ENCODE results near the gene MRTFB. TPM values are rescaled to one million over a fixed set of nuclear protein-coding genes. Genes with fewer than 3 reads are reported as not detected.
"Not testable (repeated sequence)": the region's sequence is repeated elsewhere in the genome, so short reads cannot be mapped to it uniquely, and the experiment has no call there.

MRTFB gene, protein sequence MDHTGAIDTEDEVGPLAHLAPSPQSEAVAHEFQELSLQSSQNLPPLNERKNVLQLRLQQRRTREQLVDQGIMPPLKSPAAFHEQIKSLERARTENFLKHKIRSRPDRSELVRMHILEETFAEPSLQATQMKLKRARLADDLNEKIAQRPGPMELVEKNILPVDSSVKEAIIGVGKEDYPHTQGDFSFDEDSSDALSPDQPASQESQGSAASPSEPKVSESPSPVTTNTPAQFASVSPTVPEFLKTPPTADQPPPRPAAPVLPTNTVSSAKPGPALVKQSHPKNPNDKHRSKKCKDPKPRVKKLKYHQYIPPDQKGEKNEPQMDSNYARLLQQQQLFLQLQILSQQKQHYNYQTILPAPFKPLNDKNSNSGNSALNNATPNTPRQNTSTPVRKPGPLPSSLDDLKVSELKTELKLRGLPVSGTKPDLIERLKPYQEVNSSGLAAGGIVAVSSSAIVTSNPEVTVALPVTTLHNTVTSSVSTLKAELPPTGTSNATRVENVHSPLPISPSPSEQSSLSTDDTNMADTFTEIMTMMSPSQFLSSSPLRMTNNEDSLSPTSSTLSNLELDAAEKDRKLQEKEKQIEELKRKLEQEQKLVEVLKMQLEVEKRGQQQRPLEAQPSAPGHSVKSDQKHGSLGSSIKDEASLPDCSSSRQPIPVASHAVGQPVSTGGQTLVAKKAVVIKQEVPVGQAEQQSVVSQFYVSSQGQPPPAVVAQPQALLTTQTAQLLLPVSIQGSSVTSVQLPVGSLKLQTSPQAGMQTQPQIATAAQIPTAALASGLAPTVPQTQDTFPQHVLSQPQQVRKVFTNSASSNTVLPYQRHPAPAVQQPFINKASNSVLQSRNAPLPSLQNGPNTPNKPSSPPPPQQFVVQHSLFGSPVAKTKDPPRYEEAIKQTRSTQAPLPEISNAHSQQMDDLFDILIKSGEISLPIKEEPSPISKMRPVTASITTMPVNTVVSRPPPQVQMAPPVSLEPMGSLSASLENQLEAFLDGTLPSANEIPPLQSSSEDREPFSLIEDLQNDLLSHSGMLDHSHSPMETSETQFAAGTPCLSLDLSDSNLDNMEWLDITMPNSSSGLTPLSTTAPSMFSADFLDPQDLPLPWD
- 1 to 10 TPM; 2.1 to 3.6 (median 3.6) TPM for polyA plus RNA-seq

DNA sequence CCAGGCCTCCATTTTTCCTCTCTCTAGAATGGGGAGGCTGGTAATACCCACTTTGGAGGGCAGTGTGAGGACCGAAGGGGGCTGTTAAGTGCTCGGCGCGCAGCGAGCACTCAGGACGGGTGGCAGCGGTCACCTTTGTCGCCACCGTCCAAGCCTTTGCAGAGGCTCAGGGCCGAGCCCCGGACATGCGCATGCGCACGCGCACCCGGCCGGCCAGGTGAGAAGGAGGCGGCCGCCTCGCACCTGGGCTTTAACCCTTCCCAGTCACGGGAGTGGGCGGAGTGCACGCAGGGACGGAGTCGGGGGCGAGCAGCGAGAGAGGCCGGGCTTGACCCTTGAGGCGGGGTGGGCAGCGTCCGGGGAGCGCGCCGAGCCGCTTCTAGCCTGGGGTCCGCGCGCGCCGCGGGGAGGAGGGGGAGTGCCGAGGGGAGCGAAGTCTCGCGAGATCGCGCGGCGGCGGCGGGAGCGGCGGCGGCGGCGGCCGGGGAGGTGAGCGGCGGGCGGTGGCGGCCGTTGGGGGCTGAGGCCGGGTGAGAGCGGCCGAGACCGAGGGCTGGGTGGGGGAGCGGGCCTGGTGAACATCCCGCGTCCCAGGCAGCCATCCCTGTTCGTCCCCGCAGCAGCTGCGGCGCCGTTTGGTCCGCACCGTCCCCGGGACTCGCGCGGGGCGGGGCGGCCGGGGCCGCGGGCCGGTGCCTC is at the start of gene MRTFB:
Gene MRTFB, plus strand, starts transcription at position 443 of the 699 bp plus-strand sequence. CDS start 69,288 bp downstream, outside the sequence.
- H3K36me3 Mint-ChIP-seq: no peaks in the 10 kb centered on the region
- no peaks in the 10 kb centered on the region for H3K9me3 Mint-ChIP-seq
- H3K4me1 Mint-ChIP-seq: peaks cover 11 to 16% of the 10 kb centered on the region in 2 donors
- peak within 1 kb of the TSS; percentile 86 to 88 (median 86) for H3K4me3 Mint-ChIP-seq
- H3K27ac Mint-ChIP-seq: peak within 1 kb of the TSS in 5 of 6 donors; percentile 43 to 81 (median 62)
- H3K27me3 Mint-ChIP-seq (ENCODE audit: low read depth in 3 of 3): peaks cover 2 to 3% (median 3%) of the 10 kb centered on the region in 3 donors
- DNase-seq: peak; percentile 76 to 83 (median 82)

DNA sequence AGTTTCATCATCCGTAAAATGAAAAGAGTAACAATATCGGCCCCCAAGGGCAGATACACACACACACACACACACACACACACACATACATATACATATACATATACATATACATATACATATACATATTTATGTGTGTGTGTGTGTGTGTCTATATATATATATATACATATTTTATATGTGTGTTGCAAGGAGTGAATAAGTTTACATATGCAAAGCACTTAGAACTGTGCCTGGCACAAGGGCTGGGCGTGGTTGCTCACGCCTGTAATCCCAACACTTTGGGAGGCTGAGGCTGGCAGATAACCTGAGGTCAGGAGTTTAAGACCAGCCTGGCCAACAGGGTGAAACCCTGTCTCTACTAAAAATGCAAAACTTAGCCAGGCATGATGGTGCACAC is 47.6 kb upstream of the MRTFB start:
- not testable (repeated sequence) for H3K27ac Mint-ChIP-seq; H3K9me3 Mint-ChIP-seq; H3K36me3 Mint-ChIP-seq; H3K4me3 Mint-ChIP-seq; H3K27me3 Mint-ChIP-seq (ENCODE audit: low read depth in 3 of 3); H3K4me1 Mint-ChIP-seq; DNase-seq

DNA sequence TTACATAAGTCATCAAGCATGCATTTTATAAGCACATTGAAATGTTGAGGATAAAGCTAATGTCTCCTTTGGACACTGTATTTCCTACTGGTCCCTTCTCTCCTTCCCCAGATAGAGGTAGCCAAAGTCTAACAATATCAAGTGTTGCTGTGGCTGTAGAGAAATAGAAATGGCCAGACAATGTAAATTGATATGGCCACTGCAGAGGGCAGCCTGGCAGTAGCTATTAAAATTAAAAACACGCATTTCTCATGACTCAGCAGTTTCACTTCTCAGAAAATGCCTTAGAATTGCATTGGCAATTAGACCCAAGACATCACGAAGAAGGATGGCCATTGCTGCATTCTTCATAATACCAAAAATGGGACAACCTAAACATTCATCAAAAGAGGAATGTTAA is 46.8 kb upstream of the MRTFB start:
- peaks cover 2 to 6% (median 3%) of the 10 kb centered on the region in 3 donors for H3K27me3 Mint-ChIP-seq (ENCODE audit: low read depth in 3 of 3)
- no peaks in the 10 kb centered on the region for H3K4me1 Mint-ChIP-seq
- H3K9me3 Mint-ChIP-seq: no peaks in the 10 kb centered on the region
- no peaks in the 10 kb centered on the region for H3K36me3 Mint-ChIP-seq
- DNase-seq: no peak
- no peak overlapping the region for H3K27ac Mint-ChIP-seq
- no peak overlapping the region for H3K4me3 Mint-ChIP-seq

DNA sequence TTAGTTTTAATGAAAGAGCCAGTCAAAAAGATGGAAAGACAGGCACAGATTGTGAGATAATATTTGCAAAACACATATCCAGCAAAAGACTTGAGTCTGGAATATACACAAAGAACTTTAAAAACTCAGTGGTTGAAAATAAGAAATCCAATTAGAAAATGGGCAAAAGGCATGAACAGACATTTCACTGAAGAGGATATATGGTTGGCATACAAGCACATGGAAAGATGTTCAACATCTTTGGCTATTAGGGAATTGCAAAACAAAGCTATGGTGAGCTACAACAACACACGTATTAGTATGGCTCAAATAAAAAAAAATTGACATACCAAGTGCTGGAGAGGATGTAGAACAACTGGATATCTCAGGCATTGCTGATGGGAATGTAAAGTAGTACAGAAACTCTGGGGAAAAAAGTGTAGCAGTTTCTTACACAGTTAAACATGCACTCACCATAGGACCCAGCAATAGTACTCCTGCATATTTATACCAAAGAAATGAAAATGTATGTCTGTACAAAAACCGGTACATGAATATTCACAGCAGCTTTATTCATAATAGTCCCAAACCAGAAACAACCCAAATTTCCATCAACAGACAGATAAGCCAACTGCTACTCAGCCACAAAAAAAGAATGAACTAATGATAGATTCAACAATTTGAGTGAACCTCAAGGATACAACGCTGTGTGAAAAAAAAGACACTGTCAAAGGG is 44.4 kb upstream of the MRTFB start:
- no peak for DNase-seq
- H3K4me3 Mint-ChIP-seq: no peak overlapping the region
- no peak overlapping the region for H3K27ac Mint-ChIP-seq
- no peaks in the 10 kb centered on the region for H3K36me3 Mint-ChIP-seq
- no peaks in the 10 kb centered on the region for H3K4me1 Mint-ChIP-seq
- H3K27me3 Mint-ChIP-seq (ENCODE audit: low read depth in 3 of 3): peaks cover 2 to 6% (median 3%) of the 10 kb centered on the region in 3 donors
- no peaks in the 10 kb centered on the region for H3K9me3 Mint-ChIP-seq

DNA sequence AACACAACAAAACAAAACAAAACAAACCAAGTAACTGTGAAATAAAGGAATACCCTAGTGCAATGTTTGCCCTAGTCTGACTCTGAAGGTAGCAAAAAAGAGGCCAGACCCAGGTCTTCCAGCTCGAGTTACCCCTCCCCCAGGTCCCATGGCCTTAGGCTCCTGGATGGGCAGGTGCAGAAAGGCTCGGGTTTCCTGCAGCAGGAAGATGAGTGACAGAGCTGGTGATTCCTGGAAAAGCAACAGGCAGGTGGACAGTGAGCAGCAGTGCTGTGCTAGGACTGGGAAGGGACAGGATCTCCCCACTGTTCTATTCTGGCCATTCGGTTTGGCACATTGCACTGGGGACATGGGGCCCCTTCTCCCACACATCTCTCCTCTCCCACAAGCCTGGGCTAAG is 42.9 kb upstream of the MRTFB start:
- Mint-ChIP-seq H3K9me3 (no peaks in the 10 kb centered on the region), H3K4me1 (no peaks in the 10 kb centered on the region), H3K36me3 (no peaks in the 10 kb centered on the region)

DNA sequence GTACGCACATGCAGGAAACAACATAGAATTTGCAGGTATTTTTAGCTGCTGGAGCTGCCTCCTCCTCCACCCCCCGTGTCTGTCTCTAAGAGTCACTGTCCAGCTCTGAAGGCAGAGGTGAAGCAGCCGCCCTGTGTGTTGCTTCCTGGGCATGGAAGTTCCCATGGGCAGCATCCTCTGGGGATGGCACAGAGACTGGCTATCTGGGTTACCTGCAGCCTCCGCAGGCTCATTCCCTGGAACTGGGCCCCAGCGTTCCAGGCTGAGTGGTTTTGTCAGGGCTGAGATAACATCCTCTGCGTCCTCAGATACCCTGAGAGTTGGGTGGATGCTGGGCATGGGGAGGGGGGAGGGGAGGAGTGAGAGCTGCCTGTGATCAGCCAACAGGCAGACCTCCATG is 41.5 kb upstream of the MRTFB start:
- H3K4me1 Mint-ChIP-seq: no peaks in the 10 kb centered on the region
- H3K27me3 Mint-ChIP-seq (ENCODE audit: low read depth in 3 of 3): peaks cover 2 to 6% (median 2%) of the 10 kb centered on the region in 3 donors
- no peak overlapping the region for H3K4me3 Mint-ChIP-seq
- H3K9me3 Mint-ChIP-seq: no peaks in the 10 kb centered on the region
- no peak overlapping the region for H3K27ac Mint-ChIP-seq
- H3K36me3 Mint-ChIP-seq: no peaks in the 10 kb centered on the region
- DNase-seq: no peak

More for the DNA sequence above, 42.9 kb upstream of the MRTFB start:
- no peak for DNase-seq
- Mint-ChIP-seq H3K27ac (no peak overlapping the region), H3K4me3 (no peak overlapping the region), H3K27me3 (ENCODE audit: low read depth in 3 of 3) (peaks cover 2 to 6% (median 3%) of the 10 kb centered on the region in 3 donors)

DNA sequence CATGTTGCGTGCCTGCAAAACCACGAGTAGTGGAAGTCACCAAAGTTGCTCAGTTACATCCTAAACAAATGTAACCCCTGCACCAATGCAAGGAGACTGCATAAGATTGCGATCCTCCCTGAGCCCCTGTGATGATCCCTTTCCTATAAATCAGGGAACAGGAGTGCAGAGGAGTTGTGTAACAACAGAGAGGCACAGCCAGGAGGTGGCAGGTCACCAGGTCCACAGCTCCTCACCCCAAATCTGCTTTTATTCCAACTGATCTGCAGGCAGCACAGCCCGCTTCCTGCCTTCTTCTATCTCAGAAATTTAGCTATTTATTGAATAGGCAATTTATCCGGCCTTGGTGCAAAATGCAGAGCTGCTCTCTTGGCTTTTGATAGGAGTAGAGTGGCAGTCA is 36.0 kb upstream of the MRTFB start:
- H3K9me3 Mint-ChIP-seq: no peaks in the 10 kb centered on the region
- H3K27ac Mint-ChIP-seq: no peak overlapping the region
- DNase-seq: no peak
- no peaks in the 10 kb centered on the region for H3K36me3 Mint-ChIP-seq
- no peaks in the 10 kb centered on the region for H3K4me1 Mint-ChIP-seq
- H3K4me3 Mint-ChIP-seq: no peak overlapping the region
- H3K27me3 Mint-ChIP-seq (ENCODE audit: low read depth in 3 of 3): peaks cover 0 to 4% (median 3%) of the 10 kb centered on the region in 3 donors

DNA sequence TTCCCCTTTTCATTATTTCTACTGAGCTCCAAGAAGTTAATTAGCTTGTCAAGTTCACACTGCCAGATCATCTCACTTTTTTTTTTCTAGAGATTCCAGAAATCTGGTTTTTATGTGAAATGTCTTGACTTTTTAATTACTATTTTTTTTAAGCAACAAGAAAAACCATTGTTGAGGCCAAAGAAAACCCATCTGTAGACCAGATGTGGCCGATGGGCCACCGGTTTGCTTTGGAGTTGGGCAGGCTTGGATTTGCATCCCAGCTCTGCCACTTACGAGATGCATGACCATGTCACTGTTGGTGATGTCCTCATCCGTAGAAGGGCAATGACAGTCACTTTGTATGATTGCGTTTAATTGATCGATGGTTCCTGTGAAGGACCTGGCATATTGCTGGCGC is 34.2 kb upstream of the MRTFB start:
- Mint-ChIP-seq H3K27me3 (ENCODE audit: low read depth in 3 of 3) (peaks cover 0 to 4% (median 3%) of the 10 kb centered on the region in 3 donors), H3K27ac (no peak overlapping the region), H3K9me3 (no peaks in the 10 kb centered on the region), H3K4me3 (no peak overlapping the region), H3K36me3 (no peaks in the 10 kb centered on the region), H3K4me1 (no peaks in the 10 kb centered on the region)
- DNase-seq: no peak

DNA sequence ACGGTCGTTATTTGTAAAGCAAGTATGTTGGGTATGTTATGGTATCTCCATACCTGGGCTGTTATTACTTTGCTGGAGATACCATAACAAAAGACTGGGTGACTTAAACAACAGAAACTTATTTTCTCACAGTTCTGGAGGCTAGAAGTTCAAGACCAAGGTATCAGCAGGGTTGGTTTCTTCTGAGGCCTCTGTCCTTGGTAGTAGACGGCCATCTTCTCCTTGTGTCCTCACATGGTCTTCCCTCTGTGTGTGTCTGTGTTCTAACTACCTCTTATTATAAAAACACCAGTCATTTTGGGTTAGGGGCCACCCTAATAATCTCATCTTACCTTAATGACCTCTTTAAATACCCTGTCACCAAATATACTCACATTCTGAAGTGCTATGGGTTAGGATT is 33.2 kb upstream of the MRTFB start:
- peaks cover 0 to 4% (median 3%) of the 10 kb centered on the region in 3 donors for H3K27me3 Mint-ChIP-seq (ENCODE audit: low read depth in 3 of 3)
- DNase-seq: no peak
- H3K4me1 Mint-ChIP-seq: no peaks in the 10 kb centered on the region
- no peaks in the 10 kb centered on the region for H3K36me3 Mint-ChIP-seq
- no peak overlapping the region for H3K27ac Mint-ChIP-seq
- no peak overlapping the region for H3K4me3 Mint-ChIP-seq
- H3K9me3 Mint-ChIP-seq: no peaks in the 10 kb centered on the region

DNA sequence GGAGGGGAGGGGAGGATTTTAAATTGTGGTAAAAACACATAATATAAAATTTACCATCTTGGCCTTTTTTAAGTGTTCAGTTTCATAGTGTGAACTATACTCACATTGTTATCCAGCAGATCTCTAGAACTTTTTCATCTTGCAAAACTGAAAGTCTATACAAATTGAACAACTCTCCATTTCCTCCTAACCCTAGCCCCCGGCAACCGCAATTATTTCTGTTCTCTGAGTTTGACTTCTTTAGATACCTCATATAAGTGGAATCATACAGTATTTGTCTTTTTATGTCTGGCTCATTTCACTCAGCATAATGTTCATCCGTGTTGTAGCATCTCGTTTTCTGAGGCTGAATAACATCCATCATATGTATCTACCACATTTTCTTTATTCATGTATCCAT is 30.0 kb upstream of the MRTFB start:
- H3K27ac Mint-ChIP-seq: no peak overlapping the region
- peaks cover 0 to 4% (median 3%) of the 10 kb centered on the region in 3 donors for H3K27me3 Mint-ChIP-seq (ENCODE audit: low read depth in 3 of 3)
- no peaks in the 10 kb centered on the region for H3K9me3 Mint-ChIP-seq
- no peaks in the 10 kb centered on the region for H3K4me1 Mint-ChIP-seq
- no peak overlapping the region for H3K4me3 Mint-ChIP-seq
- DNase-seq: no peak
- no peaks in the 10 kb centered on the region for H3K36me3 Mint-ChIP-seq

DNA sequence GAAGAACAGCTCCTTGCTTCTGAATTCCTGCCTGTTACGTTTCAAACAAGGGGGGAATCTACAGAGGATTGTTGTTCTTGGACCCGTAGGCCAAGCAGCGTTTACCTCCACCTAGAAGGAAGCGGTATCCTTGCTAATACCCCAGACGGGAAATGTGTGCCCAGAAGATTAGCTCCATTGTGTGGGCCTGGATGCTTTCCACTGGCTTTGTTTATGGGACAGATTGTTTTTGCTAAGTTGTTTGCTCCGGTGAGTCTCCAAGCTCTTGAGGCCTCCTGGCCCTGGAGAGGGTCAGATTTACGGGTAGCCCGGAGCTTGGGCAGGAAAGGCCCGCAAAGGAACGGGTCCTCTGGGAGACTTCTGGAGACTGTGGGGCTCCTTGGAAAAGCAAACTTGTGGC is 28.4 kb upstream of the MRTFB start:
- Mint-ChIP-seq H3K4me3 (no peak overlapping the region), H3K27me3 (ENCODE audit: low read depth in 3 of 3) (peaks cover 0 to 6% (median 0%) of the 10 kb centered on the region in 3 donors), H3K9me3 (no peaks in the 10 kb centered on the region), H3K27ac (no peak overlapping the region), H3K36me3 (no peaks in the 10 kb centered on the region), H3K4me1 (no peaks in the 10 kb centered on the region)
- no peak for DNase-seq

DNA sequence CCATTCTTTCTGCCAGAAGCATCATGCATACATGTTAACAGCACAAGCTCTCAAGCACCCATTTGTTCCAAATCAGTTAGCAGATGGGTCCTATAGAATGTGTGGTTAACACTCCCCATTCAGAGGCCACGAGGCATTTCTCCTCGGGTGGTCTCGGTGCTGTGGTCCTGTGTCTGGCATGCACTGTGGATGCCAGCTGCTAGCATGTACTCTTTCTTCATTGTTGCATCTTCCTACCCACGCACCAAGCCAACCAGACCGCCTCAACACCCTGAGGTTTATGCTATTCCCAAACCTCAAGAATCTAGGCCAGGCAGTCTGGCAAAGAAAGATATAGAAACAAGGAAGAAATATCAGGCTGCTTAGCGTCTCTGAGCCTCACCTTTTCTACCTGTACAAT is 27.8 kb upstream of the MRTFB start:
- peaks cover 0 to 6% (median 1%) of the 10 kb centered on the region in 3 donors for H3K27me3 Mint-ChIP-seq (ENCODE audit: low read depth in 3 of 3)
- H3K9me3 Mint-ChIP-seq: no peaks in the 10 kb centered on the region
- H3K36me3 Mint-ChIP-seq: no peaks in the 10 kb centered on the region
- H3K27ac Mint-ChIP-seq: no peak overlapping the region
- H3K4me1 Mint-ChIP-seq: no peaks in the 10 kb centered on the region
- no peak for DNase-seq
- H3K4me3 Mint-ChIP-seq: no peak overlapping the region

DNA sequence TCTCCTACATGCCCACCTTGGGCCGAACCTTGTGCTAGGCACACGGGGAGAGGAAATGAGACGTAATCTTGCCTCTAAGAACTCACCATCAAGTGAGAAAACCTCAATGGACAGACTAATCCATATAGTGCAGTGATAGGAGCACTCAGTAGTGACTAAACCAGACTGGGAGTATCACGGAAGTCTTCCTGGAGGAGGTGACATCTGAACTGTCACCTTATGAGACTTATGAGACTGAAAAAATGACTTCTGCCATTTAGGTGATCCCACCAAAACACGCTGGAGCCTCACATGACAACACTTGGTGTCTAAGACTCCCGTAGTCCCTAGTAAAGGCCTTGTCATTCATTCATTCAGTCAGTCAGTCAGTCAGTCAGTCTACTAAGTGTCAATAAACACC is 27.3 kb upstream of the MRTFB start:
- no peaks in the 10 kb centered on the region for H3K4me1 Mint-ChIP-seq
- H3K9me3 Mint-ChIP-seq: no peaks in the 10 kb centered on the region
- no peak for DNase-seq
- no peak overlapping the region for H3K27ac Mint-ChIP-seq
- H3K36me3 Mint-ChIP-seq: no peaks in the 10 kb centered on the region
- peaks cover 0 to 6% (median 2%) of the 10 kb centered on the region in 3 donors for H3K27me3 Mint-ChIP-seq (ENCODE audit: low read depth in 3 of 3)
- no peak overlapping the region for H3K4me3 Mint-ChIP-seq
